WTC11 (cell line): ENCODE results near the gene LRRC4. TPM values are rescaled to one million over a fixed set of nuclear protein-coding genes. Genes with fewer than 3 reads are reported as not detected.

Source experiments
- ATAC-seq: fragments of 200-7000 bp; cut with Tn5 transposase; 2 replicates; pipeline ENCODE4 v1.10.0; 2021; ENCODE audit warnings: mild to moderate bottlenecking, moderate library complexity
- CTCF ChIA-PET: fragments of 300-600 bp; sonication (Branson Sonifier 250); formaldehyde crosslinking; loops from one replicate; lab custom pipeline; 2021; ENCODE audit warnings: antibody characterized with exemption; lab: Charles Lee
- POLR2A ChIA-PET: fragments of 350-600 bp; sonication (Branson Sonifier 250); formaldehyde crosslinking; loops from one replicate; lab custom pipeline; 2021; ENCODE audit warnings: antibody characterized with exemption; lab: Charles Lee
- DNase-seq: peaks from one replicate; pipeline ENCODE4 v3.0.0; 2021; ENCODE audit warnings: low spot score
- H3K27ac Mint-ChIP-seq: 2 replicates; pipeline ENCODE4 v1.8.0; 2021; ENCODE audit warnings: mixed read lengths
- H3K27me3 Mint-ChIP-seq: 2 replicates; pipeline ENCODE4 v1.8.0; 2021; ENCODE audit warnings: low read depth, mild to moderate bottlenecking, moderate library complexity, mixed read lengths
- H3K36me3 Mint-ChIP-seq: 2 replicates; pipeline ENCODE4 v1.8.0; 2021; ENCODE audit warnings: mixed read lengths
- H3K4me1 Mint-ChIP-seq: 2 replicates; pipeline ENCODE4 v1.8.0; 2022; ENCODE audit warnings: mixed read lengths
- H3K4me3 Mint-ChIP-seq: 2 replicates; pipeline ENCODE4 v1.8.0; 2021; ENCODE audit warnings: mild to moderate bottlenecking, moderate library complexity, mixed read lengths
- H3K9me3 Mint-ChIP-seq: 2 replicates; pipeline ENCODE4 v1.8.0; 2021; ENCODE audit warnings: mixed read lengths
- ATF3 ChIP-seq: sonication (generic); formaldehyde crosslinking; conservative IDR thresholded peaks from 2 replicates; pipeline ENCODE4 v1.8.1; 2022; ENCODE audit warnings: mild to moderate bottlenecking, missing genetic modification reagents
- CBFB ChIP-seq: sonication (generic); formaldehyde crosslinking; IDR thresholded peaks from 2 replicates; pipeline ENCODE4 v1.8.1; 2022; ENCODE audit warnings: mild to moderate bottlenecking, low read depth, missing genetic modification reagents
- E2F5 ChIP-seq: sonication (generic); formaldehyde crosslinking; IDR thresholded peaks from 2 replicates; pipeline ENCODE4 v1.8.1; 2022; ENCODE audit warnings: mild to moderate bottlenecking, moderate library complexity, missing genetic modification reagents
- GTF2I ChIP-seq: fragments of 250-450 bp; sonication (Bioruptor Pico); conservative IDR thresholded peaks from 2 replicates; pipeline ENCODE4 v1.4.0; 2021; ENCODE audit warnings: mild to moderate bottlenecking
- NR1H2 ChIP-seq: sonication (generic); formaldehyde crosslinking; IDR thresholded peaks from 2 replicates; pipeline ENCODE4 v1.9.0; 2021; ENCODE audit warnings: mild to moderate bottlenecking, moderate library complexity, missing genetic modification reagents
- PRRX2 ChIP-seq: fragments of 250-450 bp; sonication (Bioruptor Pico); IDR thresholded peaks from 2 replicates; pipeline ENCODE4 v1.8.0; 2021; ENCODE audit warnings: mild to moderate bottlenecking
- SOX15 ChIP-seq: fragments of 250-450 bp; sonication (Bioruptor Pico); IDR thresholded peaks from 2 replicates; pipeline ENCODE4 v1.9.0; 2021; ENCODE audit warnings: mild to moderate bottlenecking
- TEAD1 ChIP-seq: sonication (generic); formaldehyde crosslinking; IDR thresholded peaks from 2 replicates; pipeline ENCODE4 v1.8.0; 2022; ENCODE audit warnings: mild to moderate bottlenecking, missing genetic modification reagents
- ZNF219 ChIP-seq: sonication (generic); formaldehyde crosslinking; IDR thresholded peaks from 2 replicates; pipeline ENCODE4 v1.8.0; 2023; ENCODE audit warnings: missing genetic modification reagents, mild to moderate bottlenecking, borderline replicate concordance
- ZNF263 ChIP-seq: sonication (generic); formaldehyde crosslinking; IDR thresholded peaks from 2 replicates; pipeline ENCODE4 v1.8.1; 2022; ENCODE audit warnings: low read depth, mild to moderate bottlenecking, moderate library complexity, missing genetic modification reagents
- ZNF281 ChIP-seq: sonication (generic); formaldehyde crosslinking; IDR thresholded peaks from 2 replicates; pipeline ENCODE4 v1.8.0; 2023; ENCODE audit warnings: mild to moderate bottlenecking, missing genetic modification reagents
- ZNF416 ChIP-seq: fragments of 250-450 bp; sonication (Bioruptor Pico); IDR thresholded peaks from 2 replicates; pipeline ENCODE4 v1.9.0; 2021; ENCODE audit warnings: mild to moderate bottlenecking, inconsistent platforms
- total RNA-seq: library from RNA; stranded (reverse); gene quantifications from 3 replicates; pipeline ENCODE4 v1.2.3, GENCODE V29; 2021
- TF ChIP-seq, protein P1 (sequence below): fragments of 250-450 bp; sonication (Bioruptor Pico); IDR thresholded peaks from 2 replicates; pipeline ENCODE4 v2.1.2; 2022; ENCODE audit warnings: mild to moderate bottlenecking, moderate library complexity
- TF ChIP-seq, protein P2 (sequence below): sonication (generic); formaldehyde crosslinking; IDR thresholded peaks from 2 replicates; pipeline ENCODE4 v1.8.1; 2023; ENCODE audit warnings: mild to moderate bottlenecking, missing genetic modification reagents, borderline replicate concordance

LRRC4 gene
- total RNA-seq, 1 experiment from 2014 or later: 14.9 TPM

- no peak for TF ChIP-seq ZNF281
- no peak for TF ChIP-seq NR1H2 (CRISPR knock-in tag)
- TF ChIP-seq SOX15 (CRISPR knock-in tag): no peak
Measured at GRCh38 chr7:128034825-128035224, 3.6 kb upstream of the LRRC4 start (continued).

DNA sequence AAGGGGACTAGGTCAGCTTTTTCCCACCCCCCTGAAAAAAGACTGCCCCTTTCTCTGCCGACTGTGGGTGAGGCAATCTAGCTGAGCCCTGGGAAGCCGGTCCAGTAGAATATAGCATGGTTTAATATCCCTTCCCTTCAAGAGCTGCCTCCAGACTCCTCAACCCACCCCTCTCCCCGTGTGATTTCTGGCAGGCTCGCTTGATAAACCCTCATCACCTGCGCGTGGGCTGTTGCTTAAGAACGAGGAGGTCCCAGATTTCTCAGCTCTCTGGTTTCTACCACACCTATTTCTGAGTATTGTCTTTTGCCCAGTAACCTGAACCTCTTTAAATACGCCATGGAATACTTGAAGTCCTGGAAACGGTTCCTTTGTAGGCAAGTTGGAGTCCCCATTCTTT is 2.0 kb upstream of the LRRC4 start:
- H3K4me3 Mint-ChIP-seq: peak overlapping the region; percentile 59

More for the DNA sequence above, 2.0 kb upstream of the LRRC4 start:
- no peak for DNase-seq
- H3K27me3 Mint-ChIP-seq: peaks cover 38% of the 10 kb centered on the region
- H3K27ac Mint-ChIP-seq: no peak overlapping the region
- CTCF ChIA-PET: interaction anchor here (0.9 to 2.0 kb wide), 5 partner anchors 13 to 302 kb away, joined by 3 to 13 read pairs (median 3); no protein-coding TSS in a partner anchor
- peaks cover 21% of the 10 kb centered on the region for H3K4me1 Mint-ChIP-seq
- peaks cover 7% of the 10 kb centered on the region; the same call in 1 of the 2 replicates for H3K9me3 Mint-ChIP-seq
- TF ChIP-seq PRRX2 (CRISPR knock-in tag): no peak
- TF ChIP-seq ZNF263 (CRISPR knock-in tag): no peak
- no peak for TF ChIP-seq CBFB (CRISPR knock-in tag)
- no peak for TF ChIP-seq ATF3 (CRISPR knock-in tag)
- no peak for TF ChIP-seq ZNF219 (CRISPR knock-in tag)
- no peak for TF ChIP-seq GTF2I (CRISPR knock-in tag)
- TF ChIP-seq, protein P1, sequence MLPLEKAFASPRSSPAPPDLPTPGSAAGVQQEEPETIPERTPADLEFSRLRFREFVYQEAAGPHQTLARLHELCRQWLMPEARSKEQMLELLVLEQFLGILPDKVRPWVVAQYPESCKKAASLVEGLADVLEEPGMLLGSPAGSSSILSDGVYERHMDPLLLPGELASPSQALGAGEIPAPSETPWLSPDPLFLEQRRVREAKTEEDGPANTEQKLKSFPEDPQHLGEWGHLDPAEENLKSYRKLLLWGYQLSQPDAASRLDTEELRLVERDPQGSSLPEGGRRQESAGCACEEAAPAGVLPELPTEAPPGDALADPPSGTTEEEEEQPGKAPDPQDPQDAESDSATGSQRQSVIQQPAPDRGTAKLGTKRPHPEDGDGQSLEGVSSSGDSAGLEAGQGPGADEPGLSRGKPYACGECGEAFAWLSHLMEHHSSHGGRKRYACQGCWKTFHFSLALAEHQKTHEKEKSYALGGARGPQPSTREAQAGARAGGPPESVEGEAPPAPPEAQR (CRISPR knock-in tag): no peak
- TF ChIP-seq NR1H2 (CRISPR knock-in tag): no peak
- TF ChIP-seq TEAD1: no peak
- no peak for TF ChIP-seq E2F5
- TF ChIP-seq ZNF281: no peak
- no peak for TF ChIP-seq ZNF416
- TF ChIP-seq, protein P2, sequence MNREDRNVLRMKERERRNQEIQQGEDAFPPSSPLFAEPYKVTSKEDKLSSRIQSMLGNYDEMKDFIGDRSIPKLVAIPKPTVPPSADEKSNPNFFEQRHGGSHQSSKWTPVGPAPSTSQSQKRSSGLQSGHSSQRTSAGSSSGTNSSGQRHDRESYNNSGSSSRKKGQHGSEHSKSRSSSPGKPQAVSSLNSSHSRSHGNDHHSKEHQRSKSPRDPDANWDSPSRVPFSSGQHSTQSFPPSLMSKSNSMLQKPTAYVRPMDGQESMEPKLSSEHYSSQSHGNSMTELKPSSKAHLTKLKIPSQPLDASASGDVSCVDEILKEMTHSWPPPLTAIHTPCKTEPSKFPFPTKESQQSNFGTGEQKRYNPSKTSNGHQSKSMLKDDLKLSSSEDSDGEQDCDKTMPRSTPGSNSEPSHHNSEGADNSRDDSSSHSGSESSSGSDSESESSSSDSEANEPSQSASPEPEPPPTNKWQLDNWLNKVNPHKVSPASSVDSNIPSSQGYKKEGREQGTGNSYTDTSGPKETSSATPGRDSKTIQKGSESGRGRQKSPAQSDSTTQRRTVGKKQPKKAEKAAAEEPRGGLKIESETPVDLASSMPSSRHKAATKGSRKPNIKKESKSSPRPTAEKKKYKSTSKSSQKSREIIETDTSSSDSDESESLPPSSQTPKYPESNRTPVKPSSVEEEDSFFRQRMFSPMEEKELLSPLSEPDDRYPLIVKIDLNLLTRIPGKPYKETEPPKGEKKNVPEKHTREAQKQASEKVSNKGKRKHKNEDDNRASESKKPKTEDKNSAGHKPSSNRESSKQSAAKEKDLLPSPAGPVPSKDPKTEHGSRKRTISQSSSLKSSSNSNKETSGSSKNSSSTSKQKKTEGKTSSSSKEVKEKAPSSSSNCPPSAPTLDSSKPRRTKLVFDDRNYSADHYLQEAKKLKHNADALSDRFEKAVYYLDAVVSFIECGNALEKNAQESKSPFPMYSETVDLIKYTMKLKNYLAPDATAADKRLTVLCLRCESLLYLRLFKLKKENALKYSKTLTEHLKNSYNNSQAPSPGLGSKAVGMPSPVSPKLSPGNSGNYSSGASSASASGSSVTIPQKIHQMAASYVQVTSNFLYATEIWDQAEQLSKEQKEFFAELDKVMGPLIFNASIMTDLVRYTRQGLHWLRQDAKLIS (CRISPR knock-in tag): no peak
- TF ChIP-seq, all 79 proteins: peak for 0
- POLR2A ChIA-PET: interaction anchor here (0.9 to 1.6 kb wide), 2 partner anchors 14 to 174 kb away, joined by 3 to 6 read pairs; no protein-coding TSS in a partner anchor
- no peak for ATAC-seq
- H3K36me3 Mint-ChIP-seq: peaks cover 12% of the 10 kb centered on the region
